HG03439 (cell line): ENCODE results near the gene MET.
"Not testable (repeated sequence)": the region's sequence is repeated elsewhere in the genome, so short reads cannot be mapped to it uniquely, and the experiment has no call there.

ENCODE experiments used
- ATAC-seq: cut with Tn5 transposase; IDR thresholded peaks from one replicate; pipeline ENCODE4 v1.9.1; 2021; ENCODE audit warnings: mild to moderate bottlenecking, moderate library complexity; ENCODE audit not compliant: unreplicated experiment

The MET gene

GRCh38 chr7:116697761-116698160, 25.8 kb downstream of the MET start:
- ATAC-seq: no peak

- ATAC-seq: no peak
These were observed 26.4 kb downstream of the MET start for GRCh38 chr7:116698396-116698795.

- no peak for ATAC-seq
These were observed 27.1 kb downstream of the MET start for GRCh38 chr7:116698930-116699721.

GRCh38 chr7:116699722-116700120, 27.7 kb downstream of the MET start:
- no peak for ATAC-seq

GRCh38 chr7:116702046-116702785, 30.2 kb downstream of the MET start:
- ATAC-seq: no peak

GRCh38 chr7:116704650-116705228, 32.7 kb downstream of the MET start:
- no peak for ATAC-seq

- ATAC-seq: no peak
These were observed 33.4 kb downstream of the MET start for GRCh38 chr7:116705419-116705818.

GRCh38 chr7:116706668-116707126, 34.7 kb downstream of the MET start:
- no peak for ATAC-seq

- ATAC-seq: no peak
These were observed 35.3 kb downstream of the MET start for GRCh38 chr7:116707289-116707688.

GRCh38 chr7:116708248-116708647, 36.3 kb downstream of the MET start:
- no peak for ATAC-seq

GRCh38 chr7:116708861-116709260, 36.9 kb downstream of the MET start:
- ATAC-seq: no peak

GRCh38 chr7:116709336-116709735, 37.3 kb downstream of the MET start:
- ATAC-seq: no peak

GRCh38 chr7:116710764-116711452, 38.9 kb downstream of the MET start:
- no peak for ATAC-seq

- no peak for ATAC-seq
These were observed 39.8 kb downstream of the MET start for GRCh38 chr7:116711790-116712189.

- no peak for ATAC-seq
These were observed 41.5 kb downstream of the MET start for GRCh38 chr7:116713500-116713899.

- ATAC-seq: no peak
These were observed 41.9 kb downstream of the MET start for GRCh38 chr7:116713918-116714317.

- no peak for ATAC-seq
These were observed 43.1 kb downstream of the MET start for GRCh38 chr7:116715077-116715476.

- ATAC-seq: no peak
These were observed 45.1 kb downstream of the MET start for GRCh38 chr7:116717137-116717536.

GRCh38 chr7:116723959-116724529, 52.0 kb downstream of the MET start:
- ATAC-seq: not testable (repeated sequence)

- no peak for ATAC-seq
These were observed 52.7 kb downstream of the MET start for GRCh38 chr7:116724560-116725231.
